GM12878 (cell line): ENCODE data around the gene TRIM47. TPM values are rescaled to one million over a fixed set of nuclear protein-coding genes. Genes with fewer than 3 reads are reported as not detected.

Experiments used
- CHD1 ChIP-seq: IDR thresholded peaks from 2 replicates; pipeline ENCODE4 v1.6.1; 2012; ENCODE audit warnings: low read depth, low read length, improper control_type of control experiment
- CTCF ChIP-seq, 3 experiments: IDR thresholded peaks in 2 of 3; conservative IDR thresholded peaks in 1 of 3; 2 replicates each; pipeline ENCODE4 v1.5.1; 2011; ENCODE audit warnings: low read depth in 3 of 3, low read length in 3 of 3, mild to moderate bottlenecking in 3 of 3, control low read depth in 2 of 3, moderate library complexity in 2 of 3, inconsistent platforms in 1 of 3, mixed read lengths in 1 of 3; ENCODE audit not compliant: control insufficient read depth in 2 of 3, insufficient read depth in 1 of 3; ENCODE audit errors: extremely low read depth in 1 of 3
- EED ChIP-seq: sonication (generic); IDR thresholded peaks from 2 replicates; pipeline ENCODE4 v1.6.1; 2016; ENCODE audit warnings: antibody characterized with exemption, low read depth
- HCFC1 ChIP-seq: fragments of 150-350 bp; IDR thresholded peaks from 2 replicates; pipeline ENCODE4 v1.6.1; 2014; ENCODE audit warnings: low read length
- KDM1A ChIP-seq: fragments of 200-600 bp; sonication (generic); IDR thresholded peaks from 2 replicates; pipeline ENCODE4 v1.6.1; 2016; ENCODE audit warnings: borderline replicate concordance
- NFXL1 ChIP-seq: fragments of 450-650 bp; IDR thresholded peaks from 2 replicates; pipeline ENCODE4 v1.6.1; 2017; ENCODE audit warnings: antibody characterized with exemption, mild to moderate bottlenecking, borderline replicate concordance
- PML ChIP-seq: IDR thresholded peaks from 2 replicates; pipeline ENCODE4 v1.6.1; 2012; ENCODE audit warnings: low read length, inconsistent platforms
- PRDM15 ChIP-seq: fragments of 450-650 bp; formaldehyde crosslinking; IDR thresholded peaks from 2 replicates; pipeline ENCODE4 v1.4.0; 2020; ENCODE audit warnings: mild to moderate bottlenecking, moderate library complexity
- RBBP5 ChIP-seq: fragments of 200-600 bp; sonication (generic); conservative IDR thresholded peaks from 2 replicates; pipeline ENCODE4 v1.6.1; 2016
- SIN3A ChIP-seq: IDR thresholded peaks from 2 replicates; pipeline ENCODE4 v1.6.1; 2012; ENCODE audit warnings: low read depth, low read length, improper control_type of control experiment
- SUPT20H ChIP-seq: IDR thresholded peaks from 2 replicates; pipeline ENCODE4 v1.6.1; 2011; ENCODE audit warnings: low read depth, mild to moderate bottlenecking, low read length, moderate library complexity, borderline replicate concordance; ENCODE audit not compliant: control insufficient read depth
- TAF1 ChIP-seq: IDR thresholded peaks from 2 replicates; pipeline ENCODE4 v1.6.1; 2011; ENCODE audit warnings: mild to moderate bottlenecking, low read depth, low read length, borderline replicate concordance
- TARDBP ChIP-seq: IDR thresholded peaks from 2 replicates; pipeline ENCODE4 v1.6.1; 2016; ENCODE audit warnings: borderline replicate concordance
- TCF7 ChIP-seq: IDR thresholded peaks from 2 replicates; pipeline ENCODE4 v1.6.1; 2014; ENCODE audit warnings: antibody characterized with exemption, borderline replicate concordance
- ZSCAN29 ChIP-seq: fragments of 450-650 bp; IDR thresholded peaks from 2 replicates; pipeline ENCODE4 v1.6.1; 2017; ENCODE audit warnings: mild to moderate bottlenecking, moderate library complexity
- polyA plus RNA-seq, 11 experiments: library from polyadenylated mRNA; depleted of rRNA in 4 of 11; unstranded in 6 of 11; stranded (reverse) in 5 of 11; fragments of >200 nt; fragmentation: Nextera tagmentation in 4 of 11; fragmentation: Illumina TruSeq in 1 of 11; extraction: Ambion mirVana in 4 of 11; extraction: Trizol in 1 of 11; gene quantifications; 1 replicate in 1 of 11; 2 replicates in 10 of 11; pipeline versions ENCODE4 v1.2.1 to v1.2.3, GENCODE V29; 2011 to 2016; ENCODE audit warnings: inconsistent platforms in 2 of 11, missing spikeins in 2 of 11, low read depth in 1 of 11
- total RNA-seq, 4 experiments: library from RNA; depleted of rRNA in 3 of 4; stranded (reverse); fragments of >200 nt in 3 of 4; fragmentation: Illumina TruSeq in 1 of 4; extraction: Trizol in 1 of 4; gene quantifications; 2 replicates each; pipeline versions ENCODE4 v1.2.1 to v1.2.3, GENCODE V29; 2013 to 2021

TRIM47 gene
- total and polyA plus RNA-seq, 10 of the 15 experiments (the other 5 are each of a cell fraction or from before 2014, with no cell fraction given), result 0.35 to 9.7 (median 5.3) TPM

GRCh38 chr17:75854881-75855309 lies 23.5 kb downstream of the TRIM47 start (continued):
- TF ChIP-seq PRDM15 (CRISPR knock-in tag) (no peak), CHD1 (no peak), ZSCAN29 (no peak), SUPT20H (no peak), EED (no peak), HCFC1 (no peak), RBBP5 (no peak), TARDBP (no peak), PML (no peak), SIN3A (no peak), TCF7 (no peak), TAF1 (peak; percentile 50; the same call in 1 of the 2 replicates), CTCF (IDR thresholded peaks at IDR 0.05 in 2 of 3, conservative IDR thresholded peaks at IDR 0.05 in 1 of 3; ENCODE audit: control insufficient read depth in 2 of 3, extremely low read depth in 1 of 3, insufficient read depth in 1 of 3, low read depth in 3 of 3, low read length in 3 of 3) (peak in 1 of 3 experiments; percentile 11; a peak in 1 of 6 replicates), KDM1A (no peak), NFXL1 (no peak)
